Mesendoderm (in vitro differentiated cells): ENCODE results near the gene TDRD12.

ENCODE experiments used
- DNase-seq: peaks from one replicate; pipeline ENCODE4 v3.0.0; 2013
- H2AK5ac ChIP-seq: 2 replicates; pipeline ENCODE4 v1.6.1; 2013; ENCODE audit warnings: low read length, inconsistent platforms
- H2BK120ac ChIP-seq: 2 replicates; pipeline ENCODE4 v1.6.1; 2013; ENCODE audit warnings: low read depth, mild to moderate bottlenecking, low read length, moderate library complexity, mixed read lengths
- H2BK15ac ChIP-seq: replicated peaks from 2 replicates; pipeline ENCODE4 v1.6.1; 2013; ENCODE audit warnings: low read depth, mild to moderate bottlenecking, moderate library complexity
- H2BK5ac ChIP-seq: 2 replicates; pipeline ENCODE4 v1.6.1; 2013; ENCODE audit warnings: low read length, inconsistent platforms
- H3K18ac ChIP-seq: 2 replicates; pipeline ENCODE4 v1.6.1; 2013; ENCODE audit warnings: mild to moderate bottlenecking, low read length, mixed read lengths
- H3K23ac ChIP-seq: one replicate; pipeline ENCODE4 v1.6.1; 2013; ENCODE audit warnings: low read length
- H3K27ac ChIP-seq: 2 replicates; pipeline ENCODE4 v1.5.1; 2013; ENCODE audit warnings: low read depth, mild to moderate bottlenecking, inconsistent platforms, low read length, moderate library complexity
- H3K27me3 ChIP-seq: 2 replicates; pipeline ENCODE4 v1.6.1; 2013; ENCODE audit warnings: low read length, control low read depth, mild to moderate bottlenecking, inconsistent platforms; ENCODE audit not compliant: insufficient read depth, poor library complexity
- H3K36me3 ChIP-seq: 2 replicates; pipeline ENCODE4 v1.6.1; 2013; ENCODE audit warnings: low read length, inconsistent platforms; ENCODE audit not compliant: control insufficient read depth, insufficient read depth
- H3K4ac ChIP-seq: one replicate; pipeline ENCODE4 v1.6.1; 2013; ENCODE audit warnings: low read depth, mild to moderate bottlenecking, low read length, moderate library complexity
- H3K4me1 ChIP-seq: 2 replicates; pipeline ENCODE4 v1.6.1; 2013; ENCODE audit warnings: low read depth, low read length, inconsistent platforms; ENCODE audit not compliant: control insufficient read depth
- H3K4me2 ChIP-seq: 2 replicates; pipeline ENCODE4 v1.6.1; 2013; ENCODE audit warnings: low read length
- H3K4me3 ChIP-seq: 2 replicates; pipeline ENCODE4 v1.5.1; 2013; ENCODE audit warnings: mild to moderate bottlenecking, low read length
- H3K56ac ChIP-seq: one replicate; pipeline ENCODE4 v1.6.1; 2013; ENCODE audit warnings: low read length
- H3K79me1 ChIP-seq: 2 replicates; pipeline ENCODE4 v1.6.1; 2013; ENCODE audit warnings: low read length, inconsistent platforms
- H3K79me2 ChIP-seq: 2 replicates; pipeline ENCODE4 v1.6.1; 2013; ENCODE audit warnings: mild to moderate bottlenecking, low read length; ENCODE audit not compliant: control insufficient read depth, insufficient read depth
- H3K9ac ChIP-seq: 2 replicates; pipeline ENCODE4 v1.6.1; 2013; ENCODE audit warnings: low read length, inconsistent platforms
- H4K5ac ChIP-seq: one replicate; pipeline ENCODE4 v1.6.1; 2013; ENCODE audit warnings: low read length
- H4K8ac ChIP-seq: one replicate; pipeline ENCODE4 v1.6.1; 2013; ENCODE audit warnings: low read depth, mild to moderate bottlenecking, control low read depth, low read length, moderate library complexity
- WGBS: extraction: QIAGEN DNeasy Blood & Tissue Kit; methylation state at CpG from one replicate; pipeline ENCODE4 v1.1.7; 2013; ENCODE audit warnings: low lambda C conversion rate, missing lambda C conversion rate; ENCODE audit not compliant: insufficient coverage; ENCODE audit errors: extremely low coverage; 5-methylcytosine and 5-hydroxymethylcytosine counted together

TDRD12 gene

GRCh38 chr19:32680986-32681385 lies 38.6 kb upstream of the TDRD12 start:
- Histone ChIP-seq H3K23ac (no peak overlapping the region), H2BK15ac (no peak overlapping the region), H2AK5ac (no peak overlapping the region), H3K27ac (no peak overlapping the region), H4K5ac (no peak overlapping the region), H2BK120ac (no peak overlapping the region), H3K4me3 (no peak overlapping the region), H3K27me3 (peaks cover 16% of the 10 kb centered on the region), H3K4me1 (peaks cover 6% of the 10 kb centered on the region), H2BK5ac (no peak overlapping the region), H3K56ac (no peak overlapping the region), H3K4ac (no peak overlapping the region), H3K36me3 (no peaks in the 10 kb centered on the region), H3K9ac (no peak overlapping the region), H3K18ac (no peak overlapping the region), H3K79me2 (no peaks in the 10 kb centered on the region), H3K79me1 (no peaks in the 10 kb centered on the region), H3K4me2 (no peak overlapping the region), H4K8ac (no peak overlapping the region)
- no CpG with 5 or more reads among the region's 2 CpGs for WGBS
- no peak for DNase-seq

- Histone ChIP-seq H3K36me3 (no peaks in the 10 kb centered on the region), H3K27me3 (peaks cover 4% of the 10 kb centered on the region), H4K8ac (no peak overlapping the region), H3K56ac (no peak overlapping the region), H3K4ac (no peak overlapping the region), H3K79me1 (no peaks in the 10 kb centered on the region), H2BK120ac (no peak overlapping the region), H2AK5ac (no peak overlapping the region), H2BK15ac (no peak overlapping the region), H3K4me1 (peaks cover 4% of the 10 kb centered on the region), H3K4me2 (no peak overlapping the region), H3K79me2 (no peaks in the 10 kb centered on the region), H3K23ac (no peak overlapping the region), H3K27ac (no peak overlapping the region), H3K9ac (no peak overlapping the region), H3K4me3 (no peak overlapping the region), H2BK5ac (no peak overlapping the region), H3K18ac (no peak overlapping the region), H4K5ac (no peak overlapping the region)
- DNase-seq, result no peak
- WGBS, result no CpG with 5 or more reads among the region's 4 CpGs
Measured at GRCh38 chr19:32682317-32682716, 37.2 kb upstream of the TDRD12 start.

GRCh38 chr19:32686847-32687475 lies 32.6 kb upstream of the TDRD12 start:
- no peak for DNase-seq
- no peak overlapping the region for H3K4ac ChIP-seq
- H3K4me2 ChIP-seq, result no peak overlapping the region
- no peak overlapping the region for H3K9ac ChIP-seq
- peaks cover 2% of the 10 kb centered on the region for H3K4me1 ChIP-seq
- no peak overlapping the region for H2BK120ac ChIP-seq
- no peak overlapping the region for H4K8ac ChIP-seq
- WGBS, result no CpG with 5 or more reads among the region's 6 CpGs
- no peak overlapping the region for H3K27ac ChIP-seq
- H3K23ac ChIP-seq, result no peak overlapping the region
- H3K36me3 ChIP-seq, result no peaks in the 10 kb centered on the region
- H3K27me3 ChIP-seq, result no peaks in the 10 kb centered on the region
- H4K5ac ChIP-seq, result no peak overlapping the region
- H2BK5ac ChIP-seq, result no peak overlapping the region
- H2AK5ac ChIP-seq, result no peak overlapping the region
- no peaks in the 10 kb centered on the region for H3K79me1 ChIP-seq
- no peak overlapping the region for H3K18ac ChIP-seq
- no peak overlapping the region for H3K56ac ChIP-seq
- H3K4me3 ChIP-seq, result no peak overlapping the region
- H3K79me2 ChIP-seq, result no peaks in the 10 kb centered on the region
- no peak overlapping the region for H2BK15ac ChIP-seq

DNA sequence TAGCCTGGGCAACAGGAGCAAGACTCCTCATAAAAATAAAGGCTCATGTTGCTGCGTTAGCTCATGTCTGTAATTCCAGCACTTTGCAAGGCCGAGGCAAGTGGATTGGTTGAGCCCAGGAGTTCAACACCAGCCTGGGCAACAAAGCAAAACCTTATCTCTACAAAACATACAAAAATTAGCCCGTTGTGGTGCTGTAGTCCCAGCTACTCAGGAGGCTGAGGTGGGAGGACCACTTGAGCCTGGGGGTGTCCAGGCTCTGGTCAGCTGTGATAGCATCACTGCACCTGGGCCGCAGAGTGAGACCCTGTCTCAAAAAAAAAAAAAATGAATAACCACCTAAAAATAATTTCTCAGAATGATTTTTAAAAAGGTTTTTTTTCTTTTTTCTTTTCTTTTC lies 31.9 kb upstream of the TDRD12 start:
- DNase-seq, result no peak
- H3K79me1 ChIP-seq, result no peaks in the 10 kb centered on the region
- peaks cover 2% of the 10 kb centered on the region for H3K4me1 ChIP-seq

DNA sequence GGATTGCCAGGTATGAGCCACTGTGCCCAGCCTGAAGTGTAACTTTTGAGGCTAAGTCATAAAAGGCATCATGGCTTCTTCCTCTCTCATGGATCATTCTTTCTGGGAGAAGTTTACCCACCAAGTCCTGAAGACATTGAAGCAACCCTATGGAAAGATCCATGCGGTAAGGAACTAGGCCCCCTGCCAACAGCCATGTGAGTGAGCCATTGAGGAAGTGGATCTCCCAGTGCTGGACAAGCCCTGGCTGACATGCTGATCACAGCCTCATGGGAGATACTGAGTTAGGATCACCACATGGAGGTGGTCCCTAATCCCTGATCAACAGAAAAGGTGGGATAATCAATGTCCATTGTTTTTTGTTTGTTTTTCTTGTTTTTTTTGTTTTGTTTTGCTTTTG lies 31.3 kb upstream of the TDRD12 start:
- Histone ChIP-seq H2BK120ac (no peak overlapping the region), H3K79me1 (no peaks in the 10 kb centered on the region), H3K27ac (no peak overlapping the region), H3K18ac (no peak overlapping the region), H2BK15ac (no peak overlapping the region), H3K9ac (no peak overlapping the region), H4K8ac (no peak overlapping the region), H3K4me2 (no peak overlapping the region), H3K27me3 (no peaks in the 10 kb centered on the region), H3K4me3 (no peak overlapping the region), H3K4ac (no peak overlapping the region), H2BK5ac (no peak overlapping the region), H3K4me1 (peaks cover 2% of the 10 kb centered on the region), H2AK5ac (no peak overlapping the region), H3K56ac (no peak overlapping the region), H3K23ac (no peak overlapping the region), H3K79me2 (no peaks in the 10 kb centered on the region), H4K5ac (no peak overlapping the region), H3K36me3 (no peaks in the 10 kb centered on the region)
- no CpG with 5 or more reads among the region's 1 CpG for WGBS
- DNase-seq, result no peak

More for the DNA sequence above, 31.9 kb upstream of the TDRD12 start:
- H2BK15ac ChIP-seq, result no peak overlapping the region
- no peak overlapping the region for H2BK5ac ChIP-seq
- H3K4me3 ChIP-seq, result no peak overlapping the region
- no peaks in the 10 kb centered on the region for H3K36me3 ChIP-seq
- no peak overlapping the region for H4K5ac ChIP-seq
- H3K79me2 ChIP-seq, result no peaks in the 10 kb centered on the region
- no peak overlapping the region for H2BK120ac ChIP-seq
- H3K4ac ChIP-seq, result no peak overlapping the region
- no peaks in the 10 kb centered on the region for H3K27me3 ChIP-seq
- H3K18ac ChIP-seq, result no peak overlapping the region
- H4K8ac ChIP-seq, result no peak overlapping the region
- H3K56ac ChIP-seq, result no peak overlapping the region
- no CpG with 5 or more reads among the region's 4 CpGs for WGBS
- H3K9ac ChIP-seq, result no peak overlapping the region
- H3K23ac ChIP-seq, result no peak overlapping the region
- no peak overlapping the region for H2AK5ac ChIP-seq
- H3K27ac ChIP-seq, result no peak overlapping the region
- no peak overlapping the region for H3K4me2 ChIP-seq
